OCI-LY3 (cell line): Measurements from ENCODE around the gene GRAMD1A.

Source experiments
- CTCF ChIP-seq: fragments of 200-600, 300-600 bp; sonication (generic); IDR thresholded peaks from 2 replicates; pipeline ENCODE4 v1.5.1; 2014; ENCODE audit warnings: antibody characterized with exemption, low read length, low read depth
- EZH2phosphoT487 ChIP-seq: fragments of 200-600 bp; shearing (Covaris generic); IDR thresholded peaks from 2 replicates; pipeline ENCODE4 v1.6.1; 2018; ENCODE audit warnings: antibody characterized with exemption, mixed run types, low read depth

GRCh38 chr19:35045667-35046300 is 45.7 kb downstream of the GRAMD1A start:
- TF ChIP-seq CTCF (peak; percentile 36), EZH2phosphoT487 (no peak)
